RKO (cell line): ENCODE results near the gene NNT.
"Not testable (repeated sequence)": the region's sequence is repeated elsewhere in the genome, so short reads cannot be mapped to it uniquely, and the experiment has no call there.

ENCODE experiments used
- DNase-seq: peaks from one replicate; pipeline ENCODE4 v3.0.0-alpha.2; 2016; ENCODE audit warnings: low spot score

Gene NNT

GRCh38 chr5:43631182-43631910 lies 28.4 kb downstream of the NNT start:
- peak; percentile 82 for DNase-seq

- no peak for DNase-seq
Observed at GRCh38 chr5:43634621-43635020, 31.6 kb downstream of the NNT start.

- no peak for DNase-seq
Observed at GRCh38 chr5:43635374-43635773, 32.4 kb downstream of the NNT start.

DNA sequence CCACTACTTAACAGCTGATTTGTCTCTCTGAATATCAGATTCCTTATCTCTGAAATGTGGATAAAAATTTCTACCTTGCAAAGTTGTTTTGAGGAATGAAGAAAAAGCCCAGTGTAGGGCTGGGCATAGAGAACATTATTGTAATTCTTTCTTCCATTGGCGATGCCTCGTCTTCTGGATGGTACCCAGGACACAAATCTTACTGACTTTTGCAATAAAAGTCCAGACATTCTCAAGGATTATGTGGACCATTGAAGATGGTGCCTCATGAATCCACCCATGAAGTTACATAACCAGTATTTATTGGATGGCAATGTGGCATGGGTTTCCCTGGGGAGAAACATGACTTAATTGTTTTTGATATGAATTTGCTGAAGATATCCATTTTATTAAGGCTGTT lies 33.1 kb downstream of the NNT start:
- no peak for DNase-seq

- no peak for DNase-seq
Observed at GRCh38 chr5:43637416-43637815, 34.4 kb downstream of the NNT start.

DNA sequence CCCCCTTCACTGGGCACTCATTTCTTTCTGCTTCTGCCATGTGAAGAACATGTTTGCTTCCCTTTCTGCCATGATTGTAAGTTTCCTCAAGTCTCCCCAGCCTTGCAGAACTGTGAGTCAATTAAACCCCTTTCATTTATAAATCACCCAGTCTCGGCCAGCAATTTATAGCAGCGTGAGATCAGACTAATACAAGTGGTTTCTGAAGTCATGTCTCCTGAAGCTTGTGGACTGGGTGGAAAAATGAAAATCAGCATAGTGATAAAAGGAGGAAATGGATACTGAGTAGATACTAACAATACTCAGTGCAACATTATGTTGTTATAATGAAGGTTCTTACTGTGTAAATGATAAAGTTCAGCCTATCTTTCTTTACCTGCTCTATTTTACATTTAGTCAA lies 35.1 kb downstream of the NNT start:
- no peak for DNase-seq

GRCh38 chr5:43638546-43638945 lies 35.6 kb downstream of the NNT start:
- DNase-seq, result no peak

GRCh38 chr5:43639566-43639965 lies 36.6 kb downstream of the NNT start:
- DNase-seq, result no peak

DNA sequence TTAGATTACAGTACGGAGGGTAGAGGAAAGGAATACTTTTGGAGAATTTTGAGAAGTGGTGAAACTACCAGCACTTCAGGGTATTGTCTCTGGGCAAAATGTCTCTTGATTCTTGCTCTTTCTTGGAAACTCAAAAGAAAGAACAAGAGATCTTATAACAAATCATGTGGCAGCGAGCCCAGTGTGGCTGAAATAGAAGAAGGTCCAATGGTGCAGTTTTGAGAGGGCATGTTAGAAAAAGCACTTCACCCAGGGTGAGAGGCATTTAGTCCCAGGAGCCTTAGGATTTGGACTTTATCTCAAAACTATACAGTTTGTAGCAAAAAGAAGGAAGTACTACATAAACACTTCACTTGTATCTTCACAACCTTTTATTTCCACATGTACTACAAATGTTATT lies 39.4 kb downstream of the NNT start:
- DNase-seq, result no peak

- DNase-seq, result no peak
Observed at GRCh38 chr5:43643327-43643726, 40.3 kb downstream of the NNT start.

GRCh38 chr5:43643750-43644149 lies 40.8 kb downstream of the NNT start:
- no peak for DNase-seq

- peak; percentile 48 for DNase-seq
Observed at GRCh38 chr5:43646992-43647391, 44.0 kb downstream of the NNT start.

DNA sequence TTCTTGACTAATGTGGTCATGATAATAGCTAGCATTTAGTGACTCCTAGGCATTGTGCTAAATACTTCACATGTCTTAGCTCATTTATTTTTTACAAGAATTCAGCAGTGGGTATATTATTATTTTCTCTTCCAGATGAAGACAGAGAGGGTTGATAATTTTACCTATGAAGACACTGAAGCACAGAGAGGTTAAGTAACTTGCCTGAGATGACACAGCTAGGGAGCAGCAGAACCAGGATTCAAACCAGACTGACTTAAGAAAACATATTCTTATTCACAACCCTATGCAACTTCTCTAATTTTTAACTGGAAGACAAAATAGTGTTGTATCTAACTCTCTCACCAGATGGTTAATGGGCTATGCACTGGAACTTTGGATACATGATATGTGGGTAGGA lies 44.8 kb downstream of the NNT start:
- DNase-seq, result no peak

DNA sequence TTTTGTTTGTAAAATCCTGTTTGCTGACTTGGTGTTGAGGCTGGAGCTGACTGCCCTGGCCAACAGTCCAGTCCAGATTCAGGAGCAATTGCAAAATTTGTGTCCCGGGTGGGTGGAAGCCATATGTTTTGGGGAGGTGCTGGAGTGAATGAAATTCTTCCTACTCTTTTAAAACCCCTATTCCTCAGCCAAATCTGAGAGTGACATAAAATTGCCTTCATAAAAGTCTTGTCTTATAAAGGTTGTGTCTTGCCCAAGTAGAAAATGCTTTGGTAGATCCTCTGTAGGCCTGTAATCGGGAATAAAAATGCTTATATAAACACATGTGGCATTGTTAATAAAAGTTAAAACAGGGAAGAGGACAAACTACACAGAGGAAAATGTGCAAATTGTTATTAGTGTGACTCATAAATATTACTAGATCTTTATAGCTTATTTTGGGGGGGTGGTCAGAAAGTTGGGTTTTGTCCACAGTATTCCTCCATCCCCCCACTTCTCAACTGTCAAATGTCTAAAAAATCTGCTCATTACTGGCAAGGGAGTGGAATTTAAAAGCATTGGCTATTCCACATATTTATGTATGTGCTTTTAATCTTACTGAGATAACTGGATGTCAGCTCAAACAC lies 45.6 kb downstream of the NNT start:
- DNase-seq, result no peak

DNA sequence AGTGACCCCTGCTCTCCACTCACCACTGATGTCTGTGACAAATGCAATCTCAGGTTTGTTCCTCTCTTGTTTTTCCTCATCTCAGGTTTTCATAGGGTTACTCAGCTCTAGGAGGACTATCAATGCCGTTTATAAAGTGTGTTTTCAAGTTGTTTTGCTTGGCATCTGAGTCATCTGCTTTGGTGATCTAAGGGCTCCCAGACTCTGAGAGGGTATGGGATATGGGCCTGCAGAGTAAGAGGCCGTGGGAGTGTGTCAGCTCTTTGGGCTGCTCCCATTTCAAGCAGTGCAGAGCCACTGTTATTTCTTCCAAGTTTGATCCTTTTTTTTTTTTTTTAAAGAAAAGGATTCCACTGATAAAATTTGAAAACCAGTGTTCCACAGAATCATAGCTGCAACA lies 46.3 kb downstream of the NNT start:
- no peak for DNase-seq

DNA sequence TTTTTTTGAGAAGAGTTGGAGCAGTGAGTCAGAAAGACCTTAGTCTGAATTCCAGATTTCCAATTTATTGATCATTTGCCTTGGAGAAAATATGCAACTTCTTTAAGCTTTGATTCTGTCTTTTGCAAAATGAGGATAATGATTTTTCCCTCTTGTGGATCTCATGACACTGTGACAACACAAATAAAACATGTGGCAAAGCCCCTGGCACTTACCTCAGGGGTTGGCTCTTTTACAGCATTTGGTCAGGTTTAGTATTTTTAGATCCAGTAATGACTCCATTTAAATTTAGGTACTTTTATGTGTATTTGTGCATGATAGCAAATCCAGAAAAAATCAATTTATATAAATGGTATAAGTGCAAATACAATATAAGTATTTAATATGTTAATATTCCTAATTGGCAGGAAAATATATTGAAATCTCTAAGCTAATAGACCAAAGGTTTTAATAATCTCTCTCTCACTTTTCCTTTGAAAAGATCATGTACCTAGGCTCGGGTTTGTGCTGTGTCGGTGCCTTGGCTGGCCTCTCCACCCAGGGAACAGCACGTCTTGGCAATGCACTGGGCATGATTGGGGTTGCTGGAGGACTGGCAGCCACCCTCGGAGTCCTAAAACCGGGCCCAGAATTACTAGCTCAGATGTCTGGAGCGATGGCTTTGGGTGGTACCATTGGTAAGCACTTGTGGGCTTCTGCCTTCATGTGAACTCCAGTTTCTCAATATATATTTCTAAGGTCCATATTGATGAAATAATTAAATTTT lies 49.7 kb downstream of the NNT start:
- DNase-seq, result no peak

DNA sequence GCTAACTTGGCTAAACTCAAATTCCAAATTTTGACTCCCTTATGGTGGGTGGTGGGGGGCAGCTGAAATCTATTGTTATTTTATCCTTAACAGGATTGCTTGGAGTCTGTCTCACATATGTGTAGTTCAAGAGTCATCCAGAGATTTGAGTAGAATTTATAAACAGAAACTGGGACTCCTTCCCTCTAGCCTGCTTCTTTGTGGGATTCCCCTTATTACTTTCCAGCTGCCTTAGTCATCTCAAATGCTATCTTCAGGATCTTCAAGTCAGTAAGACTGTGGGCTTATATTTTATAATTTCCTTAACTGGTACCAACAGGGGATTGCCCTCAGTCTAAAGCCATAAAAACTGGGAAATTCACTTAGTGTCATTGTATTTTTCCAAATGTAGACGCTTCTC lies 55.5 kb downstream of the NNT start:
- no peak for DNase-seq

DNA sequence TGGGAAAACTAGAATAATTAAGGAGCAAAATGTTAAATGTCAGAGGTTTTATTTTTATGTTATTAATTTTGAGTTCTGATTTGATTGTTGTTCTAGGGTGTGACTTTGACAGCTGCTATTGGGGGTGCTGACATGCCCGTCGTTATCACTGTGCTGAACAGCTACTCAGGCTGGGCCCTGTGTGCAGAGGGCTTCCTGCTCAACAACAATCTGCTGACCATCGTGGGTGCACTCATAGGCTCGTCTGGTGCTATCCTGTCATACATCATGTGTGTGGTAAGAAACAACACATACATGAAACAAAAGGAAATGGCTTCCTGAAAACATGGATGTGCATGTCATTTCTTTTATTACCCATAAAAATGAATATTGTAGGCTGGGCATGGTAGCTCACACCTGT lies 56.1 kb downstream of the NNT start:
- no peak for DNase-seq

DNA sequence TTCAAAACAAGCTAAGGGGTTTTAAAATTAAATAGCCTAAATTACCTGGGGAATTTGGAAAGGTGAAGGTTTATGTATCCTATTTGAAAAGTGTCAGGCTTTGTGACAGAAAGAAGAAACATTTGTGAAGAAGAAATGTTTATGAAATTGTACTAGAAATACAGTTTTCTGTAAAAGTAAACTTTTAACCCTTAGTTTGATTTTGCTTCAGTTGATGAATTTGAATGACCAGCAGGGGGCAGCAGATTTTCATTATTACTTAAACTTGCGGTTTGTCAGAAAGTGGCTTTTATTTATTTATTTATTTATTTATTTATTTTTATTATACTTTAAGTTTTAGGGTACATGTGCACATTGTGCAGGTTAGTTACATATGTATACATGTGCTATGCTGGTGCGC lies 58.1 kb downstream of the NNT start:
- peak; percentile 58 for DNase-seq

DNA sequence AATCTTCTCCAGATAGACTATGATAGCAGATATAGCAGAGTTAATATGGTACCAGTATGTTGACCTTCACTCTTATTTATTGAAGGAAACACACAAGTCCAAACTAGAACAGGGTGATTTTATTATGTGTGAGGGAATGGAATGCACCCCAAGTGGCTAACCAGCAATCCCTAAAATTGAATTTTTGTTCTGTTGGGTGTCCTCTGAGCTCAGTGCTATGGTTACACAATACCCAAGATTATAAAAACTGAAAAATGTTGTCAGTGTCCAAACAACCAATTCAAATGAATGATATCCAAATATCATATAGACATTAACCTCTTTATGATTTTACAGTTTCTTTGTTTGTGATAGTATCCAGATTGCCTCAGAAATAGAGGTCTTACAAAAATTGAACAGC lies 60.9 kb downstream of the NNT start:
- no peak for DNase-seq

DNA sequence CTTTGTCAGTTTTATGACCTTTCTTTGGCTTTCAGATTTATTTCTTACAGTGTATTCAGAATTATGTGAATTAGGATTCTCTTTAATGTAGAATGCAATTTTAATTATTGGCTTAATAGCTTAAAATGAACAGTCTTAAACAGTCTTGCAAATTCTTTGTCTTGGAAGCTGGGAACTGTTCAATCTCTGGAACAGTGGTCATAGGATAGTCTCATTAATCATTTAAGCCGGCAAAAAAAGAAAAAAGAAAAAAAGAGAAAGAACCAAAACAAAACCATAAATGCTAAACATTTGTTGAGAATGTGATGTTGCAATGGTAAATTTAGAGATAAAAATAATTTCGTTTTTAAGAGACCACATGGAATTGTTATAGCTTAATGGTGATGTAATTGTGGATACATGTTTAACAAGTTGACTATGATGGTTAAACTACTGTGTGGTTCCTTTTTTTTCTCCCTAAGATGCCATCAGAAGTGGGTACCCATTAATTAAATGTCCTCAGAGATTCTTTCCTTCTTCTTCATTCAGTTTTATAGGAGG lies 61.6 kb downstream of the NNT start:
- no peak for DNase-seq

- DNase-seq, result not testable (repeated sequence)
Observed at GRCh38 chr5:43665749-43666148, 62.8 kb downstream of the NNT start.

- DNase-seq, result not testable (repeated sequence)
Observed at GRCh38 chr5:43666728-43667127, 63.7 kb downstream of the NNT start.
